GM12873 (cell line): ENCODE data around the gene GPR153.

ENCODE experiments used
- TF ChIP-seq, protein P1 (sequence below): IDR thresholded peaks from 2 replicates; pipeline ENCODE4 v1.5.1; 2012; ENCODE audit warnings: low read depth, mild to moderate bottlenecking, moderate library complexity, low read length, control low read depth; ENCODE audit not compliant: insufficient read depth; ENCODE audit errors: missing control alignments

Gene GPR153

DNA sequence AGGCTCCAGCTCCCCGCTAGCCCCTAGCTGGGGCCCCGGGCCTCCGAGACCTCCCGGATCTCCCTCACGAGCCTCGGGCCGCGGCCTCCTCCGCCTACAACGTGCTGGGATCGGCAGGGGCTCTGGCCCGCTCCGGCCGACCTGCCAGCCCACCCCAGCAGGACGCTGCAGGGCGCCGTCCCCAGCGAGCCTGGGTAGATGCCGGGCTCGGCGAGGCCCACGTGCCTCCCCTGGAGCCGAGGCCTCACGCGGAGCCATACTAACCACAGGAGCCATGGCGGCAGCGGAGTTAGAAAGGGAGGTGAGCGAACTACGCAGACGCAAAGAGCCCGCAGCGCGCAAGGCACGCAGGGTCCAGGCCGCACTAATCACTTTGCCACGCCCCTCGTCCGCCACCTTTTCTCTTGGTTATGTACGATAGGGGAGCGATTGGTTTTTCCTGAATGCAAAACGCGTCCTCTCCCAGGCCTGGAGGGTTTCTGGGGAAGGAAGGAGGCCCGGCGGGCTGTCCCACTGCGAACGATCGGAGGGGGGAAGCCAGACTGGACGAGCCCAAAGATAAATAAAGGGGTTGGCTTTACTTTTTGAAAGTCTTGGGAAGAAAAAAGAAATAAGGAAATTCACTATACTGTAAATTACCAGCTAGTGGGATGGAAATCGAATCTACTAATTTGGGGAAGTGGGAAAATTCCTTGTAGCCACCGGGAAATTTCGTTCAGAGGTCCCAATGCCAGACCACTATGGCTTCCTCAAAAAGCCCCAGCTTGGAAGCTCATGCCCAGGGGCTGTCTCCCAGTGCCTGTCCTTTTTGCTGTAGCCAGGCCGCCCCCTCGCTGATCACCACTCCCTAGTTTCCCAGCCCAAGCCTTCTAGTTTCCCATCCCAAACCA lies 61.4 kb downstream of the GPR153 start, which contains the start of gene RPL22:
TSS of gene RPL22 (minus strand) at position 298 of the 890 bp plus-strand sequence. CDS start at position 276, 22 bp downstream.
- TF ChIP-seq, protein P1, sequence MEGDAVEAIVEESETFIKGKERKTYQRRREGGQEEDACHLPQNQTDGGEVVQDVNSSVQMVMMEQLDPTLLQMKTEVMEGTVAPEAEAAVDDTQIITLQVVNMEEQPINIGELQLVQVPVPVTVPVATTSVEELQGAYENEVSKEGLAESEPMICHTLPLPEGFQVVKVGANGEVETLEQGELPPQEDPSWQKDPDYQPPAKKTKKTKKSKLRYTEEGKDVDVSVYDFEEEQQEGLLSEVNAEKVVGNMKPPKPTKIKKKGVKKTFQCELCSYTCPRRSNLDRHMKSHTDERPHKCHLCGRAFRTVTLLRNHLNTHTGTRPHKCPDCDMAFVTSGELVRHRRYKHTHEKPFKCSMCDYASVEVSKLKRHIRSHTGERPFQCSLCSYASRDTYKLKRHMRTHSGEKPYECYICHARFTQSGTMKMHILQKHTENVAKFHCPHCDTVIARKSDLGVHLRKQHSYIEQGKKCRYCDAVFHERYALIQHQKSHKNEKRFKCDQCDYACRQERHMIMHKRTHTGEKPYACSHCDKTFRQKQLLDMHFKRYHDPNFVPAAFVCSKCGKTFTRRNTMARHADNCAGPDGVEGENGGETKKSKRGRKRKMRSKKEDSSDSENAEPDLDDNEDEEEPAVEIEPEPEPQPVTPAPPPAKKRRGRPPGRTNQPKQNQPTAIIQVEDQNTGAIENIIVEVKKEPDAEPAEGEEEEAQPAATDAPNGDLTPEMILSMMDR, result no peak

DNA sequence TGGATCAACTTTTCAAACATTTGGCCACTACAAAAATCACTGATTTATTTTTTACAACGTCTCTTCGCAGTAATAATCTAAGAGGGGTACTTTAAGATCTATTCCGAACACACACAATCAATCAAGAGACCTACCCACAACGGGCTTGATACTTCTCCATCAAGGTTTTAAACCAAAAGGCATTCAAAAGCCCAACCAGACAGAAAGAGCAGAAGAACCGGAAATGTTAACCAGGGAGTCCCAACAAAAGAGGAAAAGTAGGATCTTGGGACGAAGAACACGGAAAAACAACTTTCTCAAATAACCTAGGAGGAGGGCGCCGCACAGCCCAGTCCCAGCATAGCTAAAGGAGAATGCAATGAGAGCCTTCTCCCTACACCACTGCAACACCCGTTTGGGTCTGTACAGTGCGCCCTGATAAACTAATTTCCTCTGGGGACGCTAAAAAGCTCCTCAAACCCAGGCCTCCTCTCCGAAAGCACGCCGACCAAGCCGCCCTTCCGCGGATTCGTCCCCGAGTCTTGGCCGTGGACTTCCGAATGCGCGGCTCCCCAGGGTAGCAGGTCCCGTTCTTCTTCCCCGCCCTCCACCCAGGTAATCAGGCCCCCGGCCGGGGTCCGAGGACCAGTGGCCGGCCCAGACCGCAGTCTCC lies 62.1 kb downstream of the GPR153 start:
- TF ChIP-seq, protein P1, result no peak

DNA sequence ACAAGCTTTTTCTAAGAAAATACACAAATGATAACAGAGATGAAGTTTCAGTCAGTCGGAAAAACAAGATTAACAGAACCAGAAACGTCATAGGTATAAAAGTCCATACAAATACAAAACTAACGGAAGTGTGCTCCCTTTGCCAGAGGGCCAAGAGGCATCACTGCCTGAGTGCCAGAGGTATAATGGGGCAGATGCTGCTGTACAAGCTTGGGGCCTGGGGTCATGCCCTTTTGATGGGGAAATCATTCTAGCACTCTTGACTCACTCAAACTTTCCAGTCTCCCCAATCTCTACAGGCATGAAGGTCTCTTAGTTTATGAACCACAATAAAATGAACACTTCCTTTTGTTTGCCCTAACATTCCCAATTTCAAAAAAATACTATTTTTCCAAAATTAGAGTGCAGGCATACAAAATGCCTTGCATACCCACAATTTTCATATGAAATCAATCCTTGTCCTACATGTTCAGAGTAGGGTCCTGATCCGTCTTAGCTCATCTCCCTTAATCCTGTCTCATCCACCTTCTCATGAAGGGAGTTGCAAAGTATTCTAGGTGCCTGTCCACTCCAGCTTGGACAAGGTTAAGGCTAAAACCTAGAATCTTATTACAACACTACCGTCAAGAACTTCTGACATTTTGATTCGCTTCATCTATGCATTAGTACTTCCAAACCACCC lies 63.0 kb downstream of the GPR153 start:
- TF ChIP-seq, protein P1, result no peak
